IMR-90 (cell line): Measurements from ENCODE around the gene UBALD1. TPM values are rescaled to one million over a fixed set of nuclear protein-coding genes. Genes with fewer than 3 reads are reported as not detected.

Source experiments
- ATAC-seq: fragments of 200-7000 bp; cut with Tn5 transposase; 2 replicates; pipeline ENCODE4 v1.9.1; 2020; ENCODE audit warnings: low read depth, mild to moderate bottlenecking, moderate library complexity
- BruUV-seq: library from RNA; stranded (reverse); fragments of 400-500 nt; replicated peaks from 2 replicates; lab custom pipeline; 2021; lab: Mats Ljungman, UMichigan
- CTCF ChIA-PET: fragments of 300-600 bp; formaldehyde crosslinking; extraction: SDS; loops from one replicate; lab custom pipeline; 2021; ENCODE audit warnings: antibody characterized with exemption; lab: Yijun Ruan, JAX
- POLR2A ChIA-PET: fragments of 300-600 bp; sonication (Branson Sonifier 250); formaldehyde crosslinking; loops from one replicate; lab custom pipeline; 2022; ENCODE audit warnings: antibody characterized with exemption; ENCODE audit not compliant: unreplicated experiment; lab: Charles Lee
- DNase-seq: peaks from one replicate; pipeline ENCODE4 v3.0.0; 2013
- H2AFZ ChIP-seq: replicated peaks from 2 replicates; pipeline ENCODE3; 2013; ENCODE audit warnings: low read length, mild to moderate bottlenecking; ENCODE audit not compliant: poor library complexity
- H2AK5ac ChIP-seq: 2 replicates; pipeline ENCODE4 v1.6.1; 2013; ENCODE audit warnings: low read depth, low read length, inconsistent platforms
- H2AK9ac ChIP-seq: replicated peaks from 2 replicates; pipeline ENCODE3; 2013; ENCODE audit warnings: mild to moderate bottlenecking, low read depth, low read length, moderate library complexity; ENCODE audit not compliant: poor library complexity
- H2BK120ac ChIP-seq: 2 replicates; pipeline ENCODE4 v1.6.1; 2013; ENCODE audit warnings: low read depth, low read length, inconsistent platforms
- H2BK15ac ChIP-seq: 3 replicates; pipeline ENCODE4 v1.6.1; 2013; ENCODE audit warnings: low read depth, low read length, inconsistent platforms
- H2BK20ac ChIP-seq: 2 replicates; pipeline ENCODE4 v1.6.1; 2013; ENCODE audit warnings: low read depth, mild to moderate bottlenecking, inconsistent platforms, low read length, moderate library complexity
- H2BK5ac ChIP-seq: 2 replicates; pipeline ENCODE4 v1.6.1; 2013; ENCODE audit warnings: mild to moderate bottlenecking, low read depth, low read length, inconsistent platforms; ENCODE audit not compliant: poor library complexity, severe bottlenecking
- H3K14ac ChIP-seq: replicated peaks from 2 replicates; pipeline ENCODE4 v1.6.1; 2013; ENCODE audit warnings: low read depth, low read length, inconsistent platforms
- H3K18ac ChIP-seq: 2 replicates; pipeline ENCODE4 v1.6.1; 2013; ENCODE audit warnings: low read depth, low read length, control low read depth
- H3K23ac ChIP-seq: 2 replicates; pipeline ENCODE4 v1.6.1; 2013; ENCODE audit warnings: low read depth, low read length, inconsistent platforms
- H3K27ac ChIP-seq: 2 replicates; pipeline ENCODE4 v1.5.1; 2013; ENCODE audit warnings: mild to moderate bottlenecking, control low read depth, low read length; ENCODE audit not compliant: insufficient read depth
- H3K27me3 ChIP-seq: 2 replicates; pipeline ENCODE4 v1.6.1; 2013; ENCODE audit warnings: low read length; ENCODE audit not compliant: control insufficient read depth, insufficient read depth
- H3K36me3 ChIP-seq: 2 replicates; pipeline ENCODE4 v1.6.1; 2013; ENCODE audit warnings: low read length, mixed read lengths; ENCODE audit not compliant: control insufficient read depth, insufficient read depth
- H3K4ac ChIP-seq: 2 replicates; pipeline ENCODE4 v1.6.1; 2013; ENCODE audit warnings: low read depth, low read length, inconsistent platforms
- H3K4me1 ChIP-seq: 2 replicates; pipeline ENCODE4 v1.6.1; 2013; ENCODE audit warnings: low read length, mixed read lengths; ENCODE audit not compliant: control insufficient read depth, insufficient read depth
- H3K4me2 ChIP-seq: 2 replicates; pipeline ENCODE4 v1.6.1; 2013; ENCODE audit warnings: low read depth, mild to moderate bottlenecking, control low read depth, low read length, moderate library complexity
- H3K4me3 ChIP-seq: 2 replicates; pipeline ENCODE4 v1.5.1; 2013; ENCODE audit warnings: low read depth, mild to moderate bottlenecking, control low read depth, low read length, moderate library complexity; ENCODE audit not compliant: insufficient read depth
- H3K56ac ChIP-seq: 2 replicates; pipeline ENCODE4 v1.6.1; 2013; ENCODE audit warnings: low read length, inconsistent platforms; ENCODE audit not compliant: insufficient read depth; ENCODE audit errors: extremely low read depth
- H3K79me1 ChIP-seq, 2 experiments: 2 replicates each; pipeline ENCODE4 v1.6.1; 2013; ENCODE audit warnings: low read length in 2 of 2, inconsistent platforms in 1 of 2, low read depth in 1 of 2
- H3K9ac ChIP-seq: 2 replicates; pipeline ENCODE4 v1.6.1; 2013; ENCODE audit warnings: low read depth, low read length, control low read depth
- H3K9me1 ChIP-seq: 2 replicates; pipeline ENCODE4 v1.6.1; 2013; ENCODE audit warnings: low read length, inconsistent platforms; ENCODE audit not compliant: insufficient read depth
- H3K9me3 ChIP-seq: 2 replicates; pipeline ENCODE4 v1.6.1; 2013; ENCODE audit warnings: low read length; ENCODE audit not compliant: control insufficient read depth, insufficient read depth
- H4K20me1 ChIP-seq: 2 replicates; pipeline ENCODE4 v1.6.1; 2013; ENCODE audit warnings: low read length, inconsistent platforms; ENCODE audit not compliant: insufficient read depth
- H4K5ac ChIP-seq: 2 replicates; pipeline ENCODE4 v1.6.1; 2013; ENCODE audit warnings: mild to moderate bottlenecking, low read depth, low read length, control low read depth
- H4K8ac ChIP-seq, 2 experiments: 2 replicates each; pipeline ENCODE4 v1.6.1; 2013; ENCODE audit warnings: low read depth in 2 of 2, low read length in 2 of 2, control low read depth in 1 of 2, inconsistent platforms in 1 of 2
- H4K91ac ChIP-seq: 2 replicates; pipeline ENCODE4 v1.6.1; 2013; ENCODE audit warnings: low read depth, low read length, inconsistent platforms; ENCODE audit not compliant: insufficient read depth
- BHLHE40 ChIP-seq: fragments of 150-350 bp; IDR thresholded peaks from 2 replicates; pipeline ENCODE4 v1.6.1; 2016; ENCODE audit warnings: mild to moderate bottlenecking, low read depth, low read length
- CEBPB ChIP-seq: IDR thresholded peaks from 2 replicates; pipeline ENCODE4 v1.6.1; 2012; ENCODE audit warnings: low read depth, low read length, improper control_type of control experiment
- CHD1 ChIP-seq: IDR thresholded peaks from 2 replicates; pipeline ENCODE4 v1.6.1; 2012; ENCODE audit warnings: low read depth, low read length, improper control_type of control experiment
- CTCF ChIP-seq: conservative IDR thresholded peaks from 2 replicates; pipeline ENCODE4 v1.5.1; 2012; ENCODE audit warnings: mild to moderate bottlenecking, low read depth, low read length, improper control_type of control experiment
- ELK1 ChIP-seq: fragments of 150-350 bp; IDR thresholded peaks from 2 replicates; pipeline ENCODE4 v1.6.1; 2016; ENCODE audit warnings: low read depth, mild to moderate bottlenecking, low read length, moderate library complexity, borderline replicate concordance
- MAFK ChIP-seq: IDR thresholded peaks from 2 replicates; pipeline ENCODE4 v1.6.1; 2012; ENCODE audit warnings: low read depth, low read length, improper control_type of control experiment
- MAZ ChIP-seq: IDR thresholded peaks from 2 replicates; pipeline ENCODE4 v1.6.1; 2012; ENCODE audit warnings: low read depth, mild to moderate bottlenecking, low read length, improper control_type of control experiment, moderate library complexity, borderline replicate concordance
- MXI1 ChIP-seq: IDR thresholded peaks from 2 replicates; pipeline ENCODE4 v1.6.1; 2012; ENCODE audit warnings: low read depth, mild to moderate bottlenecking, low read length, moderate library complexity, borderline replicate concordance
- NFE2L2 ChIP-seq: fragments of 150-350 bp; IDR thresholded peaks from 2 replicates; pipeline ENCODE4 v1.6.1; 2016; ENCODE audit warnings: low read depth, mild to moderate bottlenecking, low read length
- POLR2A ChIP-seq: IDR thresholded peaks from 2 replicates; pipeline ENCODE4 v1.6.1; 2012; ENCODE audit warnings: mild to moderate bottlenecking, low read depth, low read length
- RAD21 ChIP-seq: IDR thresholded peaks from 2 replicates; pipeline ENCODE4 v1.6.1; 2012; ENCODE audit warnings: low read length, improper control_type of control experiment
- RCOR1 ChIP-seq: IDR thresholded peaks from 2 replicates; pipeline ENCODE4 v1.6.1; 2012; ENCODE audit warnings: mild to moderate bottlenecking, low read length, improper control_type of control experiment; ENCODE audit not compliant: insufficient replicate concordance
- WGBS, 2 experiments: methylation state at CpG; one replicate each; pipeline versions ENCODE4 v1.1.5 to v1.1.7; 2013; ENCODE audit warnings: missing lambda C conversion rate in 2 of 2; ENCODE audit not compliant: insufficient read length in 1 of 2; ENCODE audit errors: extremely low coverage in 2 of 2; 5-methylcytosine and 5-hydroxymethylcytosine counted together
- dilution Hi-C: fragments of 300-500 bp; cut with HindIII; formaldehyde crosslinking; loops from one replicate; pipeline ENCODE4 v1.14.3; 2018; ENCODE audit warnings: low sequenced_read_pairs; ENCODE audit not compliant: unreplicated experiment
- in situ Hi-C: fragments of 300-500 bp; cut with MboI; formaldehyde crosslinking; loops from 3 replicates; pipeline ENCODE4 v1.14.3; 2019; ENCODE audit warnings: low sequenced_read_pairs, inconsistent platforms, mixed read lengths
- intact Hi-C: fragments of 100-400 bp; cut with micrococcal nuclease; formaldehyde crosslinking; loops from 2 replicates; pipeline ENCODE4 v1.10.0; 2022
- polyA plus RNA-seq, 3 experiments: library from polyadenylated mRNA; depleted of rRNA; stranded (reverse); fragments of >200 nt; gene quantifications; 2 replicates each; pipeline ENCODE4 v1.2.3, GENCODE V29; 2012; ENCODE audit warnings: low replicate concordance in 1 of 3
- total RNA-seq: library from RNA; depleted of rRNA; stranded (reverse); fragments of >200 nt; gene quantifications from 2 replicates; pipeline ENCODE4 v1.2.3, GENCODE V29; 2012

Gene UBALD1
- total and polyA plus RNA-seq, 2 of the 4 experiments (the other 2 are of a cell fraction): 1.3 to 14.5 TPM

GRCh38 chr16:4616047-4616811 is 1.5 kb upstream of the UBALD1 start (continued):
- TF ChIP-seq RCOR1: no peak
- TF ChIP-seq MAFK: no peak
- TF ChIP-seq NFE2L2: no peak

- Histone ChIP-seq H3K9me3 (no peaks in the 10 kb centered on the region), H3K14ac (peak overlapping the region; percentile 59; the same call in 1 of the 2 replicates), H2BK120ac (peak overlapping the region; percentile 20; the same call in 1 of the 2 replicates), H2AK9ac (peak overlapping the region; percentile 83), H3K9me1 (peaks cover 8% of the 10 kb centered on the region), H3K56ac (no peak overlapping the region), H3K18ac (peak overlapping the region; percentile 60; the same call in 1 of the 2 replicates), H3K4me2 (peak overlapping the region; percentile 65), H3K36me3 (no peaks in the 10 kb centered on the region), H4K20me1 (peaks cover 34% of the 10 kb centered on the region), H4K91ac (peak overlapping the region; percentile 87), H3K27me3 (no peaks in the 10 kb centered on the region), H4K8ac (peak overlapping the region; percentile 68 to 98), H2AFZ (peak overlapping the region; percentile 98), H3K23ac (0 out of 2 replicates have a peak overlapping the region, but pooled peaks have one; percentile 23), H4K5ac (peak overlapping the region; percentile 96), H3K4me1 (peaks cover 25% of the 10 kb centered on the region), H3K4me3 (no peak overlapping the region), H2BK15ac (peak overlapping the region; percentile 71; the same call in 1 of the 3 replicates), H3K27ac (peak overlapping the region; percentile 97), H2AK5ac (peak overlapping the region; percentile 98), H3K4ac (peak overlapping the region; percentile 80), H2BK20ac (no peak overlapping the region), H3K79me1 (peaks cover 16 to 43% of the 10 kb centered on the region in 2 experiments), H2BK5ac (peak overlapping the region; percentile 88), H3K9ac (peak overlapping the region; percentile 40)
- BruUV-seq: no TSS peak
- dilution Hi-C loops: no loop called here
- POLR2A ChIA-PET: interaction anchor here (0.6 kb wide), 2 partner anchors 137 to 153 kb away, joined by 3 read pairs; no protein-coding TSS in a partner anchor
- ATAC-seq (no peak), DNase-seq (no peak)
- intact Hi-C loops: no loop called here
- WGBS, 2 experiments: 86% methylated on average over 26 of the region's 39 CpGs; no CpG with 5 or more reads in 1 of the 2 experiments
- in situ Hi-C loops: no loop called here
- CTCF ChIA-PET: interaction anchor here (1.2 to 1.6 kb wide), 3 partner anchors 9 to 213 kb away, joined by 4 to 6 read pairs (median 6); partner anchors contain the start of gene MGRN1
- no peak for TF ChIP-seq MAZ
- TF ChIP-seq POLR2A: no peak
- TF ChIP-seq CEBPB: no peak
- no peak for TF ChIP-seq BHLHE40
- TF ChIP-seq RAD21: no peak
- TF ChIP-seq ELK1: no peak
- TF ChIP-seq MXI1: no peak
- no peak for TF ChIP-seq CTCF
- no peak for TF ChIP-seq CHD1
These were observed 827 bp upstream of the UBALD1 start for GRCh38 chr16:4615384-4616046.
